Upper lobe of left lung (tissue), 4 donors: ENCODE measurements around the gene MT1M.

Source experiments
- EP300 ChIP-seq, 4 donors: sonication (generic); formaldehyde crosslinking; IDR thresholded peaks; one replicate each; pipeline ENCODE4 v1.5.1; 2017; ENCODE audit warnings: antibody characterized with exemption in 4 of 4, control low read depth in 2 of 4
- POLR2A ChIP-seq, 4 donors: fragments of 450-650 bp; IDR thresholded peaks; one replicate each; pipeline ENCODE4 v1.5.1; 2016 to 2017; ENCODE audit warnings: antibody characterized with exemption in 4 of 4, mild to moderate bottlenecking in 2 of 4
- POLR2AphosphoS5 ChIP-seq, 2 donors: sonication (generic); formaldehyde crosslinking; IDR thresholded peaks; one replicate each; pipeline ENCODE4 v1.5.1; 2017; ENCODE audit warnings: antibody characterized with exemption in 2 of 2
- TF ChIP-seq, protein P1 (sequence below), 6 experiments: fragments of 450-650 bp in 4 of 6; fragments of 200-600 bp in 2 of 6; sonication (generic) in 2 of 6; IDR thresholded peaks; one replicate each; pipeline ENCODE4 v1.5.1; 2016 to 2019; ENCODE audit warnings: antibody characterized with exemption in 6 of 6

DNA sequence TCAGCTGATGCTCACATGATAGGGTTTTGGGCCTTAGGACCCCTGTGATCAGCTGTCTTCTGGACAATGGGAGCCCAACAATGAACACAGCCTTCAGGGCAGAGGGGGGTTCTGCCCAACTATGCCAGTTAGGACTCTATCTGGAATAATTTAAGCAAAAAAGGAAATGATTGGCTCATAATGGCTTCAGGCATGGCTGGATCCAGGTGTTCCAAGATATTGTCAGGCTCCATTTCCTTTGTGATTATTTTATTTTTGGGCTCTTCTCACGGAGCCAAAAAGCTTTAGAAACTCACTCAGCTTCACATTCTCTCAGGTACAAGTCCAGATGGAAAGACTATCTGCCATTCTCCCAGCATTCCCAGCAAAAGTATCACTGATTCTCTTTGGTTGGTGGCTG lies 27.0 kb upstream of the MT1M start:
- TF ChIP-seq POLR2AphosphoS5 (IDR thresholded peaks at IDR 0.05) (no peak), POLR2A (IDR thresholded peaks at IDR 0.05) (no peak), EP300 (IDR thresholded peaks at IDR 0.05) (no peak)
- TF ChIP-seq, protein P1, sequence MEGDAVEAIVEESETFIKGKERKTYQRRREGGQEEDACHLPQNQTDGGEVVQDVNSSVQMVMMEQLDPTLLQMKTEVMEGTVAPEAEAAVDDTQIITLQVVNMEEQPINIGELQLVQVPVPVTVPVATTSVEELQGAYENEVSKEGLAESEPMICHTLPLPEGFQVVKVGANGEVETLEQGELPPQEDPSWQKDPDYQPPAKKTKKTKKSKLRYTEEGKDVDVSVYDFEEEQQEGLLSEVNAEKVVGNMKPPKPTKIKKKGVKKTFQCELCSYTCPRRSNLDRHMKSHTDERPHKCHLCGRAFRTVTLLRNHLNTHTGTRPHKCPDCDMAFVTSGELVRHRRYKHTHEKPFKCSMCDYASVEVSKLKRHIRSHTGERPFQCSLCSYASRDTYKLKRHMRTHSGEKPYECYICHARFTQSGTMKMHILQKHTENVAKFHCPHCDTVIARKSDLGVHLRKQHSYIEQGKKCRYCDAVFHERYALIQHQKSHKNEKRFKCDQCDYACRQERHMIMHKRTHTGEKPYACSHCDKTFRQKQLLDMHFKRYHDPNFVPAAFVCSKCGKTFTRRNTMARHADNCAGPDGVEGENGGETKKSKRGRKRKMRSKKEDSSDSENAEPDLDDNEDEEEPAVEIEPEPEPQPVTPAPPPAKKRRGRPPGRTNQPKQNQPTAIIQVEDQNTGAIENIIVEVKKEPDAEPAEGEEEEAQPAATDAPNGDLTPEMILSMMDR (IDR thresholded peaks at IDR 0.05): no peak
